Measurements from ENCODE around the gene MTHFD2L. TPM values are rescaled to one million over a fixed set of nuclear protein-coding genes. Genes with fewer than 3 reads are reported as not detected.
"Not testable (repeated sequence)": the region's sequence is repeated elsewhere in the genome, so short reads cannot be mapped to it uniquely, and the experiment has no call there.

The MTHFD2L gene
- polyA plus RNA-seq, 3 donors = 4.3 to 7.0 (median 4.8) TPM

DNA sequence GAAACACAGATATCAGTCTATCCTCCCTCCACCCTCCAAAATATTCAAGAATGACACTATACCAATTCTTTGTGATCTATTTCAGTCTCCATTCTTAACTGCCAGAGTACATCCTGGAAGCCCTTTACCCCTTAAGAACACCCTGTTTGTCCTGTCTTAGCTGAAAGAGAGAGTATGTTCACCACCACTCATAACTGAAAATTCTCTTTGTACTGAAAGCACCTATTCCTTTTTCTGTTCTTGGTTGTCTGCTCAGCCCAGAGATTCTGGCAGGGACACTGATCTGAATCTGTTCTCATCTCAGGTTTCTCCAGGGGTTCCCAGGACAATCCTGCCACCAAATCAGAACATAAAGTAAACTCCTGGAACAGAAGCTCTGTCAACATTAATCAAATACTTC is 181.6 kb downstream of the MTHFD2L start:
- H3K4me3 ChIP-seq (replicated peaks in 1 of 3; ENCODE audit: low read depth in 2 of 3, low read length in 3 of 3) = peak overlapping the region in 1 of 3 experiments; percentile 27
- Mint-ChIP-seq H3K4me3 (no peak overlapping the region), H3K9me3 (peaks cover 14 to 34% (median 24%) of the 10 kb centered on the region in 7 donors), H3K27ac (peak overlapping the region; percentile 91 to 98 (median 94)), H3K36me3 (peaks cover 8 to 9% of the 10 kb centered on the region in 2 donors), H3K27me3 (ENCODE audit: low read depth in 3 of 3) (peaks cover 0 to 1% (median 0%) of the 10 kb centered on the region in 3 donors), H3K4me1 (peaks cover 38% of the 10 kb centered on the region)
- peak overlapping the region; percentile 52 for H2AFZ ChIP-seq (ENCODE audit: insufficient read depth, low read depth, low read length, poor library complexity, severe bottlenecking)
- no peaks in the 10 kb centered on the region for H4K20me1 ChIP-seq (ENCODE audit: insufficient read depth, low read length)
- no peaks in the 10 kb centered on the region for H3K27me3 ChIP-seq (ENCODE audit: control insufficient read depth in 2 of 2, insufficient read depth in 2 of 2, low read length in 2 of 2)
- no peaks in the 10 kb centered on the region for H3K79me2 ChIP-seq (ENCODE audit: insufficient read depth, low read length)
- peaks cover 11 to 12% of the 10 kb centered on the region in 2 donors for H3K9me3 ChIP-seq (replicated peaks in 1 of 2; ENCODE audit: control insufficient read depth in 1 of 2, insufficient read depth in 1 of 2, low read length in 2 of 2)
- H3K4me1 ChIP-seq (ENCODE audit: control insufficient read depth in 1 of 2, insufficient read depth in 2 of 2, low read length in 2 of 2) = peaks cover 20 to 43% of the 10 kb centered on the region in 2 donors
- DNase-seq = no peak
- H3K9ac ChIP-seq (ENCODE audit: insufficient read depth, low read length, poor library complexity, severe bottlenecking) = no peak overlapping the region
- peak overlapping the region; percentile 43 for H3K4me2 ChIP-seq (replicated peaks; ENCODE audit: extremely low read depth, low read length, poor library complexity, severe bottlenecking)
- intact Hi-C loops (cut with micrococcal nuclease) = no loop called here
- peaks cover 0 to 4% of the 10 kb centered on the region in 2 donors for H3K36me3 ChIP-seq (replicated peaks in 1 of 2; ENCODE audit: control insufficient read depth in 1 of 2, insufficient read depth in 2 of 2, low read length in 2 of 2)
- TF ChIP-seq, protein P1, sequence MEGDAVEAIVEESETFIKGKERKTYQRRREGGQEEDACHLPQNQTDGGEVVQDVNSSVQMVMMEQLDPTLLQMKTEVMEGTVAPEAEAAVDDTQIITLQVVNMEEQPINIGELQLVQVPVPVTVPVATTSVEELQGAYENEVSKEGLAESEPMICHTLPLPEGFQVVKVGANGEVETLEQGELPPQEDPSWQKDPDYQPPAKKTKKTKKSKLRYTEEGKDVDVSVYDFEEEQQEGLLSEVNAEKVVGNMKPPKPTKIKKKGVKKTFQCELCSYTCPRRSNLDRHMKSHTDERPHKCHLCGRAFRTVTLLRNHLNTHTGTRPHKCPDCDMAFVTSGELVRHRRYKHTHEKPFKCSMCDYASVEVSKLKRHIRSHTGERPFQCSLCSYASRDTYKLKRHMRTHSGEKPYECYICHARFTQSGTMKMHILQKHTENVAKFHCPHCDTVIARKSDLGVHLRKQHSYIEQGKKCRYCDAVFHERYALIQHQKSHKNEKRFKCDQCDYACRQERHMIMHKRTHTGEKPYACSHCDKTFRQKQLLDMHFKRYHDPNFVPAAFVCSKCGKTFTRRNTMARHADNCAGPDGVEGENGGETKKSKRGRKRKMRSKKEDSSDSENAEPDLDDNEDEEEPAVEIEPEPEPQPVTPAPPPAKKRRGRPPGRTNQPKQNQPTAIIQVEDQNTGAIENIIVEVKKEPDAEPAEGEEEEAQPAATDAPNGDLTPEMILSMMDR (IDR thresholded peaks at IDR 0.05) = no peak
- H3K27ac ChIP-seq (ENCODE audit: low read depth in 1 of 2, low read length in 2 of 2) = peak overlapping the region in 1 of 2 donors; percentile 92

GRCh38 chr4:74340421-74340820 is 182.5 kb downstream of the MTHFD2L start:
- H3K36me3 ChIP-seq (replicated peaks in 1 of 2; ENCODE audit: control insufficient read depth in 1 of 2, insufficient read depth in 2 of 2, low read length in 2 of 2); H3K27ac ChIP-seq (ENCODE audit: low read depth in 1 of 2, low read length in 2 of 2); H3K4me2 ChIP-seq (replicated peaks; ENCODE audit: extremely low read depth, low read length, poor library complexity, severe bottlenecking); H4K20me1 ChIP-seq (ENCODE audit: insufficient read depth, low read length); H3K9ac ChIP-seq (ENCODE audit: insufficient read depth, low read length, poor library complexity, severe bottlenecking); H3K4me3 Mint-ChIP-seq; DNase-seq; H3K27me3 Mint-ChIP-seq (ENCODE audit: low read depth in 3 of 3); H3K4me3 ChIP-seq (replicated peaks in 1 of 3; ENCODE audit: low read depth in 2 of 3, low read length in 3 of 3); H2AFZ ChIP-seq (ENCODE audit: insufficient read depth, low read depth, low read length, poor library complexity, severe bottlenecking); H3K27me3 ChIP-seq (ENCODE audit: control insufficient read depth in 2 of 2, insufficient read depth in 2 of 2, low read length in 2 of 2); H3K79me2 ChIP-seq (ENCODE audit: insufficient read depth, low read length); intact Hi-C loops (cut with micrococcal nuclease): not testable (repeated sequence)
- Mint-ChIP-seq H3K27ac (peak overlapping the region in 6 of 7 donors; percentile 14 to 69 (median 42)), H3K4me1 (peaks cover 32% of the 10 kb centered on the region), H3K36me3 (peaks cover 9 to 16% of the 10 kb centered on the region in 2 donors), H3K9me3 (peaks cover 19 to 43% (median 29%) of the 10 kb centered on the region in 7 donors)
- Histone ChIP-seq H3K4me1 (ENCODE audit: control insufficient read depth in 1 of 2, insufficient read depth in 2 of 2, low read length in 2 of 2) (peaks cover 17 to 37% of the 10 kb centered on the region in 2 donors), H3K9me3 (replicated peaks in 1 of 2; ENCODE audit: control insufficient read depth in 1 of 2, insufficient read depth in 1 of 2, low read length in 2 of 2) (peaks cover 13 to 18% of the 10 kb centered on the region in 2 donors)

All from CD14-positive monocyte (primary cell).